H9 (cell line): ENCODE data around the gene FGF21. TPM values are rescaled to one million over a fixed set of nuclear protein-coding genes. Genes with fewer than 3 reads are reported as not detected.

Experiments
- DNase-seq: peaks from one replicate; pipeline ENCODE4 v3.0.0-alpha.2; 2017
- H2AFZ ChIP-seq: one replicate; pipeline ENCODE4 v1.6.1; 2013; ENCODE audit warnings: mild to moderate bottlenecking, low read length, control low read depth, moderate library complexity
- H2AK5ac ChIP-seq: 2 replicates; pipeline ENCODE4 v1.6.1; 2013; ENCODE audit warnings: low read length, control low read depth, mixed read lengths; ENCODE audit not compliant: insufficient read length
- H2BK120ac ChIP-seq: one replicate; pipeline ENCODE4 v1.6.1; 2013; ENCODE audit warnings: low read depth, mild to moderate bottlenecking, low read length, control low read depth, inconsistent platforms; ENCODE audit not compliant: poor library complexity, severe bottlenecking
- H2BK12ac ChIP-seq: 2 replicates; pipeline ENCODE4 v1.6.1; 2013; ENCODE audit warnings: low read length, control low read depth, mixed read lengths, low read depth; ENCODE audit not compliant: insufficient read length
- H2BK15ac ChIP-seq: 2 replicates; pipeline ENCODE4 v1.6.1; 2013; ENCODE audit warnings: low read depth, low read length, control low read depth
- H2BK20ac ChIP-seq: one replicate; pipeline ENCODE4 v1.6.1; 2013; ENCODE audit warnings: low read depth, mild to moderate bottlenecking, low read length, control low read depth, inconsistent platforms; ENCODE audit not compliant: poor library complexity, severe bottlenecking
- H2BK5ac ChIP-seq: 2 replicates; pipeline ENCODE4 v1.6.1; 2013; ENCODE audit warnings: low read length, control low read depth, mixed read lengths; ENCODE audit not compliant: insufficient read length
- H3K14ac ChIP-seq: 2 replicates; pipeline ENCODE4 v1.6.1; 2013; ENCODE audit warnings: low read length, control low read depth; ENCODE audit not compliant: insufficient read depth
- H3K18ac ChIP-seq: 2 replicates; pipeline ENCODE4 v1.6.1; 2013; ENCODE audit warnings: low read depth, mild to moderate bottlenecking, mixed read lengths, low read length, control low read depth; ENCODE audit not compliant: insufficient read length
- H3K23ac ChIP-seq: 2 replicates; pipeline ENCODE4 v1.6.1; 2013; ENCODE audit warnings: low read length, control low read depth, mixed read lengths, low read depth; ENCODE audit not compliant: insufficient read length
- H3K23me2 ChIP-seq: 2 replicates; pipeline ENCODE4 v1.6.1; 2013; ENCODE audit warnings: low read depth, mild to moderate bottlenecking, mixed read lengths, low read length, control low read depth; ENCODE audit not compliant: insufficient read length, poor library complexity, severe bottlenecking
- H3K27ac ChIP-seq: 2 replicates; pipeline ENCODE4 v1.5.1; 2013; ENCODE audit warnings: low read length, control low read depth, mixed read lengths, low read depth; ENCODE audit not compliant: insufficient read length
- H3K27me3 ChIP-seq: 2 replicates; pipeline ENCODE4 v1.6.1; 2013; ENCODE audit warnings: low read length, control low read depth, inconsistent platforms; ENCODE audit not compliant: insufficient read depth
- H3K4ac ChIP-seq: 2 replicates; pipeline ENCODE4 v1.6.1; 2013; ENCODE audit warnings: low read depth, mild to moderate bottlenecking, control low read depth, inconsistent platforms, low read length, moderate library complexity
- H3K4me1 ChIP-seq: 2 replicates; pipeline ENCODE4 v1.6.1; 2013; ENCODE audit warnings: low read length, control low read depth, inconsistent platforms; ENCODE audit not compliant: insufficient read depth
- H3K4me2 ChIP-seq: 2 replicates; pipeline ENCODE4 v1.6.1; 2013; ENCODE audit warnings: low read length, control low read depth, mixed read lengths; ENCODE audit not compliant: insufficient read length, insufficient read depth
- H3K56ac ChIP-seq: 2 replicates; pipeline ENCODE4 v1.6.1; 2013; ENCODE audit warnings: low read depth, mild to moderate bottlenecking, mixed read lengths, low read length, control low read depth; ENCODE audit not compliant: insufficient read length
- H3K79me1 ChIP-seq: 2 replicates; pipeline ENCODE4 v1.6.1; 2013; ENCODE audit warnings: low read depth, mild to moderate bottlenecking, moderate library complexity, low read length, control low read depth, inconsistent platforms; ENCODE audit not compliant: insufficient read depth, poor library complexity, severe bottlenecking
- H3K79me2 ChIP-seq: 2 replicates; pipeline ENCODE4 v1.6.1; 2013; ENCODE audit warnings: low read length, control low read depth, inconsistent platforms; ENCODE audit not compliant: insufficient read depth
- H3K9ac ChIP-seq: 2 replicates; pipeline ENCODE4 v1.6.1; 2013; ENCODE audit warnings: low read length, control low read depth, mixed read lengths; ENCODE audit not compliant: insufficient read length; ENCODE audit errors: extremely low read depth
- H3K9me3 ChIP-seq: one replicate; pipeline ENCODE4 v1.6.1; 2013; ENCODE audit warnings: low read depth, low read length, inconsistent platforms; ENCODE audit not compliant: control insufficient read depth
- H3T11ph ChIP-seq: one replicate; pipeline ENCODE4 v1.6.1; 2013; ENCODE audit warnings: mild to moderate bottlenecking, low read length, control low read depth, inconsistent platforms
- H4K20me1 ChIP-seq: one replicate; pipeline ENCODE4 v1.6.1; 2013; ENCODE audit not compliant: control insufficient read depth, insufficient read length, insufficient read depth
- H4K5ac ChIP-seq: 2 replicates; pipeline ENCODE4 v1.6.1; 2013; ENCODE audit warnings: low read depth, mild to moderate bottlenecking, mixed read lengths, low read length, control low read depth; ENCODE audit not compliant: insufficient read length
- H4K8ac ChIP-seq: replicated peaks from 2 replicates; pipeline ENCODE4 v1.6.1; 2013; ENCODE audit warnings: low read length, control low read depth, mixed read lengths, low read depth; ENCODE audit not compliant: insufficient read length
- H4K91ac ChIP-seq: 2 replicates; pipeline ENCODE4 v1.6.1; 2013; ENCODE audit warnings: low read depth, mild to moderate bottlenecking, moderate library complexity, mixed read lengths, low read length, control low read depth; ENCODE audit not compliant: insufficient read length
- H3K27ac Mint-ChIP-seq, 3 experiments: 2 replicates in 2 of 3; 3 replicates in 1 of 3; pipeline ENCODE4 v1.8.0; 2020 to 2021; ENCODE audit warnings: mixed read lengths in 3 of 3, mild to moderate bottlenecking in 1 of 3, moderate library complexity in 1 of 3
- H3K27me3 Mint-ChIP-seq: 2 replicates; pipeline ENCODE4 v1.8.0; 2021; ENCODE audit warnings: low read depth, mild to moderate bottlenecking, moderate library complexity, mixed read lengths
- H3K36me3 Mint-ChIP-seq, 3 experiments: 2 replicates in 2 of 3; 3 replicates in 1 of 3; pipeline ENCODE4 v1.8.0; 2020 to 2021; ENCODE audit warnings: low read depth in 3 of 3, mixed read lengths in 3 of 3; ENCODE audit not compliant: insufficient read depth in 1 of 3
- H3K4me1 Mint-ChIP-seq, 2 experiments: 2 replicates each; pipeline ENCODE4 v1.8.0; 2020; ENCODE audit warnings: mixed read lengths in 2 of 2
- H3K4me3 Mint-ChIP-seq, 2 experiments: 2 replicates in 1 of 2; 3 replicates in 1 of 2; pipeline ENCODE4 v1.8.0; 2020 to 2021; ENCODE audit warnings: mild to moderate bottlenecking in 2 of 2, mixed read lengths in 2 of 2, moderate library complexity in 1 of 2
- H3K9me3 Mint-ChIP-seq, 2 experiments: 2 replicates in 1 of 2; 3 replicates in 1 of 2; pipeline ENCODE4 v1.8.0; 2020; ENCODE audit warnings: mild to moderate bottlenecking in 2 of 2, mixed read lengths in 2 of 2, moderate library complexity in 1 of 2
- WGBS: extraction: QIAGEN DNeasy Blood & Tissue Kit; methylation state at CpG from one replicate; pipeline ENCODE4 v1.1.7; 2013; ENCODE audit warnings: missing lambda C conversion rate, low lambda C conversion rate, mixed read lengths; ENCODE audit not compliant: insufficient read length; ENCODE audit errors: extremely low coverage; 5-methylcytosine and 5-hydroxymethylcytosine counted together
- total RNA-seq: library from RNA; stranded (reverse); gene quantifications from 2 replicates; pipeline ENCODE4 v1.2.1, GENCODE V29; 2021
- TF ChIP-seq, protein P1 (sequence below): fragments of 200-600 bp; sonication (generic); conservative IDR thresholded peaks from 3 replicates; pipeline ENCODE4 v1.8.0; 2021; ENCODE audit warnings: antibody characterized with exemption, mild to moderate bottlenecking

FGF21 gene
- total RNA-seq, 1 experiment from 2014 or later, result 0.90 TPM

DNA sequence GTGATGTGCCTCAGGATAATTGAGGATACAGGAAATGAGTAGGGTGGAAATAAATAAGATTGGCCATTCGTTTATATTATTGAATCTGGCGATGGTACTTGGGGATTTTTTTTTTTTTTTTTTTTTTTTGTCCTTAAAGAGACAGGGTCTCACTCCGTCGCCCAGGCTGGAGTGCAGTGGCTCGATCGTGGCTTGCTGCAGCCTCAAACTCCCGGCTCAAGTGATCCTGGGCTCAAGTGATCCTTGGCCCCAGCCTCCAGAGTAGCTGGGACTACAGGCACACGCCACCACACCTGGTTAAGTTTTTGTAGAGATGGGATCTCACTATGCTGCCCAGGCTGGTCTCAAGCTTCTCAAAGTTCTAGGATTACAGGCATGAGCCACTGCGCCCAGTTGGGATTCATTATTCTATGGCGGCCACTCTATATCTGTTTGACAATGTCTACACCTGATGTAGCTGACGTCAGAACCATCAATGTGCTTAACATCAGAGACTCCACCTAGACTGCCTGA lies 33.1 kb upstream of the FGF21 start:
- Histone ChIP-seq H3K23ac (no peak overlapping the region), H3K27ac (no peak overlapping the region)
- WGBS, result no CpG with 5 or more reads among the region's 11 CpGs

More for the DNA sequence above, 33.1 kb upstream of the FGF21 start:
- H3K4me3 Mint-ChIP-seq, result peak overlapping the region in 1 of 2 experiments; percentile 10; a peak in 1 of 5 replicates
- Histone ChIP-seq H3K14ac (no peak overlapping the region), H3K27me3 (no peaks in the 10 kb centered on the region), H4K5ac (no peak overlapping the region), H3K9me3 (no peaks in the 10 kb centered on the region), H2AFZ (no peak overlapping the region), H2BK15ac (no peak overlapping the region), H3K4me2 (no peak overlapping the region), H2BK20ac (no peak overlapping the region), H2BK12ac (no peak overlapping the region), H3K4ac (no peak overlapping the region), H4K20me1 (no peaks in the 10 kb centered on the region), H4K8ac (no peak overlapping the region), H3K79me1 (no peaks in the 10 kb centered on the region), H3K18ac (no peak overlapping the region), H3T11ph (no peak overlapping the region), H2BK120ac (no peak overlapping the region), H3K4me1 (no peaks in the 10 kb centered on the region; the same call in 1 of the 2 replicates), H3K23me2 (no peaks in the 10 kb centered on the region), H3K56ac (no peak overlapping the region), H3K9ac (no peak overlapping the region), H3K79me2 (no peaks in the 10 kb centered on the region), H4K91ac (no peak overlapping the region), H2BK5ac (no peak overlapping the region), H2AK5ac (no peak overlapping the region)
- DNase-seq, result no peak
- no peak overlapping the region; a peak in 1 of 7 replicates for H3K27ac Mint-ChIP-seq
- no peaks in the 10 kb centered on the region for H3K9me3 Mint-ChIP-seq
- no peaks in the 10 kb centered on the region; the same call in 1 of the 2 replicates for H3K27me3 Mint-ChIP-seq
- peaks cover 0 to 4% (median 4%) of the 10 kb centered on the region in 3 experiments; a peak in 3 of 7 replicates for H3K36me3 Mint-ChIP-seq
- peaks cover 21 to 31% of the 10 kb centered on the region in 2 experiments for H3K4me1 Mint-ChIP-seq
- TF ChIP-seq, protein P1, sequence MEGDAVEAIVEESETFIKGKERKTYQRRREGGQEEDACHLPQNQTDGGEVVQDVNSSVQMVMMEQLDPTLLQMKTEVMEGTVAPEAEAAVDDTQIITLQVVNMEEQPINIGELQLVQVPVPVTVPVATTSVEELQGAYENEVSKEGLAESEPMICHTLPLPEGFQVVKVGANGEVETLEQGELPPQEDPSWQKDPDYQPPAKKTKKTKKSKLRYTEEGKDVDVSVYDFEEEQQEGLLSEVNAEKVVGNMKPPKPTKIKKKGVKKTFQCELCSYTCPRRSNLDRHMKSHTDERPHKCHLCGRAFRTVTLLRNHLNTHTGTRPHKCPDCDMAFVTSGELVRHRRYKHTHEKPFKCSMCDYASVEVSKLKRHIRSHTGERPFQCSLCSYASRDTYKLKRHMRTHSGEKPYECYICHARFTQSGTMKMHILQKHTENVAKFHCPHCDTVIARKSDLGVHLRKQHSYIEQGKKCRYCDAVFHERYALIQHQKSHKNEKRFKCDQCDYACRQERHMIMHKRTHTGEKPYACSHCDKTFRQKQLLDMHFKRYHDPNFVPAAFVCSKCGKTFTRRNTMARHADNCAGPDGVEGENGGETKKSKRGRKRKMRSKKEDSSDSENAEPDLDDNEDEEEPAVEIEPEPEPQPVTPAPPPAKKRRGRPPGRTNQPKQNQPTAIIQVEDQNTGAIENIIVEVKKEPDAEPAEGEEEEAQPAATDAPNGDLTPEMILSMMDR, result no peak
